ENCODE results near the gene ITPKB. TPM values are rescaled to one million over a fixed set of nuclear protein-coding genes. Genes with fewer than 3 reads are reported as not detected.
A peak's percentile ranks its signal among the peaks of the same experiment; 100 is the strongest.

ITPKB gene
- total RNA-seq, 1 donor from 2014 or later: 1.6 TPM

DNA sequence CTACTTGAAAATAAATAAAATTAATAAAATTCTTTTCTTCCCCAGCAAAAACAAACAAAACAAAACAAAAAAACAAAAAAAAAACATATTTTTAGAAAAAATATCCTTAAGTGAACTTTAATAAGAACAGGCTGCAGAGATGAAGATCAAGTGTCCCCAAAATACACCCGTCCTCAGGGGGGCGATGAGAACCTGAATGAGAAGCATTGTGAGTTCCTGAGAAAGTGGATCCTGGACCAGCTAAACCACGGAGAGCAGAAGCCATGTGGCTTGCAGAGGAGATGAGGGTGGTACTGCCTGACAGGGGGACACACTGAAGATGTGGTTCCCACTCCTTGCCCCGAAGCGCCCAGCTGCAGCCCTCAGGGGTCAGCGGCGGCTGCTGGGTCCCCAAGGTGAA, 89.3 kb downstream of the ITPKB start:
- no peaks in the 10 kb centered on the region for H3K27me3 ChIP-seq
- TF ChIP-seq EZH2 (IDR thresholded peaks at IDR 0.05) (no peak), EZH2phosphoT487 (IDR thresholded peaks at IDR 0.05) (no peak)
- TF ChIP-seq, protein P1, sequence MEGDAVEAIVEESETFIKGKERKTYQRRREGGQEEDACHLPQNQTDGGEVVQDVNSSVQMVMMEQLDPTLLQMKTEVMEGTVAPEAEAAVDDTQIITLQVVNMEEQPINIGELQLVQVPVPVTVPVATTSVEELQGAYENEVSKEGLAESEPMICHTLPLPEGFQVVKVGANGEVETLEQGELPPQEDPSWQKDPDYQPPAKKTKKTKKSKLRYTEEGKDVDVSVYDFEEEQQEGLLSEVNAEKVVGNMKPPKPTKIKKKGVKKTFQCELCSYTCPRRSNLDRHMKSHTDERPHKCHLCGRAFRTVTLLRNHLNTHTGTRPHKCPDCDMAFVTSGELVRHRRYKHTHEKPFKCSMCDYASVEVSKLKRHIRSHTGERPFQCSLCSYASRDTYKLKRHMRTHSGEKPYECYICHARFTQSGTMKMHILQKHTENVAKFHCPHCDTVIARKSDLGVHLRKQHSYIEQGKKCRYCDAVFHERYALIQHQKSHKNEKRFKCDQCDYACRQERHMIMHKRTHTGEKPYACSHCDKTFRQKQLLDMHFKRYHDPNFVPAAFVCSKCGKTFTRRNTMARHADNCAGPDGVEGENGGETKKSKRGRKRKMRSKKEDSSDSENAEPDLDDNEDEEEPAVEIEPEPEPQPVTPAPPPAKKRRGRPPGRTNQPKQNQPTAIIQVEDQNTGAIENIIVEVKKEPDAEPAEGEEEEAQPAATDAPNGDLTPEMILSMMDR (IDR thresholded peaks at IDR 0.05): no peak
- Mint-ChIP-seq H3K36me3 (peaks cover 12% of the 10 kb centered on the region), H3K9me3 (no peaks in the 10 kb centered on the region), H3K27ac (no peak overlapping the region), H3K27me3 (ENCODE audit: insufficient read depth, low read depth) (peaks cover 5% of the 10 kb centered on the region), H3K4me3 (no peak overlapping the region), H3K4me1 (peaks cover 45% of the 10 kb centered on the region)
- peak overlapping the region; percentile 30 for H3K4me2 ChIP-seq
- H4K20me1 ChIP-seq (ENCODE audit: low read depth): no peaks in the 10 kb centered on the region
- no peaks in the 10 kb centered on the region for H3K9me3 ChIP-seq (ENCODE audit: low read depth)
- no peak overlapping the region for H2AFZ ChIP-seq (replicated peaks)
- peaks cover 31% of the 10 kb centered on the region for H3F3A ChIP-seq (ENCODE audit: low read depth)
- H3K4me1 ChIP-seq: peaks cover 31% of the 10 kb centered on the region
- DNase-seq (ENCODE audit: low spot score): no peak
- H3K36me3 ChIP-seq: no peaks in the 10 kb centered on the region
- H3K27ac ChIP-seq: no peak overlapping the region
- H3K9ac ChIP-seq: no peak overlapping the region
- H3K4me3 ChIP-seq: no peak overlapping the region
- no peaks in the 10 kb centered on the region for H3K79me2 ChIP-seq (ENCODE audit: low read depth)

DNA sequence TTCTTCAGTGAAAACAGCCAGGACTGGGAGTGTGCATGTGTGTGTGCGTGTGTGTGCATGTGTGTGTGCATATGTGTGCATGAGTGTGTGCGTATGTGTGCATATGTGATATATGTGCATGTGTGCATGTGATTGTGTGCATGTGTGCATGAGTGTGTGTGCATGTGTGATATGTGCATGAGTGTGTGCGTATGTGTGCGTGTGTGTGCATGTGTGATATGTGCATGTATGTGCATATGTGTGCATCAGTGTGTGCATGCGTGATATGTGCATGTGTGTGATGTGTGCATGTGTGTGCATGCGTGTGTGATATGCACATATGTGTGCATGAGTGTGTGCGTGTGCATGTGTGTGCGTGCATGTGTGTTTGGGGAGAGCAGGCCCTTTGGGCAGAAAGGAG, 89.8 kb downstream of the ITPKB start:
- no peak overlapping the region for H3K4me3 Mint-ChIP-seq
- H3K9me3 Mint-ChIP-seq: no peaks in the 10 kb centered on the region
- no peak overlapping the region for H3K4me2 ChIP-seq
- H3K4me1 ChIP-seq: peaks cover 25% of the 10 kb centered on the region
- H3K79me2 ChIP-seq (ENCODE audit: low read depth): no peaks in the 10 kb centered on the region
- no peak overlapping the region for H3K9ac ChIP-seq
- H3K9me3 ChIP-seq (ENCODE audit: low read depth): no peaks in the 10 kb centered on the region
- H3F3A ChIP-seq (ENCODE audit: low read depth): peaks cover 26% of the 10 kb centered on the region
- peaks cover 5% of the 10 kb centered on the region for H3K27me3 Mint-ChIP-seq (ENCODE audit: insufficient read depth, low read depth)
- H3K36me3 ChIP-seq: no peaks in the 10 kb centered on the region
- H4K20me1 ChIP-seq (ENCODE audit: low read depth): no peaks in the 10 kb centered on the region
- peaks cover 12% of the 10 kb centered on the region for H3K36me3 Mint-ChIP-seq
- no peak overlapping the region for H3K27ac ChIP-seq
- no peak overlapping the region for H3K4me3 ChIP-seq
- peaks cover 44% of the 10 kb centered on the region for H3K4me1 Mint-ChIP-seq
- H2AFZ ChIP-seq (replicated peaks): no peak overlapping the region
- DNase-seq (ENCODE audit: low spot score): no peak
- TF ChIP-seq, protein P1 (IDR thresholded peaks at IDR 0.05): no peak
- TF ChIP-seq EZH2phosphoT487 (IDR thresholded peaks at IDR 0.05) (no peak), EZH2 (IDR thresholded peaks at IDR 0.05) (no peak)
- H3K27ac Mint-ChIP-seq: peak overlapping the region; percentile 23
- H3K27me3 ChIP-seq: no peaks in the 10 kb centered on the region

DNA sequence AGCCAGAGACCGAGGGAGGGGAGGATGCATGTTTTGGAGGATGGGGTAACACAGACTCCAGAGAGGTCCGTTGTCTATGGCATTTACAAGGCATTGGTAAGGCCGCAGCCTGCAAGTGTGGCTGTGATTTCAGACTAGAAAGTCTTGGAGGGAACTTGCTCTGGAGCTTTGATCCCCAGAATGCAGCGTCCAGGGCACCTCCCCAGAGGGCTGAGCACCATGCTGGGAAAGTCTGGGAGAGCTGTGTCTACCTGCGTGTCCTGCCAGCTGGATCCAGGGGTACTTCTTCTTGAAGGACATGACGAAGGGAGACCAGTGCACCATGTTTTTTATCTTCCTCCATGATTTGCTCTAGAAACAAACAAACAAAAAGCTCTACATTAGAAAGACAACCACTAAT, 90.7 kb downstream of the ITPKB start:
- no peak overlapping the region for H2AFZ ChIP-seq (replicated peaks)
- H3K4me1 ChIP-seq: peaks cover 21% of the 10 kb centered on the region
- H3K4me3 ChIP-seq: no peak overlapping the region
- no peak overlapping the region for H3K27ac ChIP-seq
- Mint-ChIP-seq H3K27ac (no peak overlapping the region), H3K4me1 (peaks cover 41% of the 10 kb centered on the region), H3K9me3 (no peaks in the 10 kb centered on the region), H3K27me3 (ENCODE audit: insufficient read depth, low read depth) (peaks cover 5% of the 10 kb centered on the region), H3K4me3 (peak overlapping the region; percentile 14), H3K36me3 (peaks cover 12% of the 10 kb centered on the region)
- TF ChIP-seq EZH2phosphoT487 (IDR thresholded peaks at IDR 0.05) (no peak), EZH2 (IDR thresholded peaks at IDR 0.05) (no peak)
- TF ChIP-seq, protein P1 (IDR thresholded peaks at IDR 0.05): no peak
- H3K79me2 ChIP-seq (ENCODE audit: low read depth): no peaks in the 10 kb centered on the region
- no peak for DNase-seq (ENCODE audit: low spot score)
- H3F3A ChIP-seq (ENCODE audit: low read depth): peaks cover 17% of the 10 kb centered on the region
- no peaks in the 10 kb centered on the region for H3K36me3 ChIP-seq
- no peaks in the 10 kb centered on the region for H4K20me1 ChIP-seq (ENCODE audit: low read depth)
- no peak overlapping the region for H3K9ac ChIP-seq
- H3K4me2 ChIP-seq: no peak overlapping the region
- no peaks in the 10 kb centered on the region for H3K27me3 ChIP-seq
- H3K9me3 ChIP-seq (ENCODE audit: low read depth): no peaks in the 10 kb centered on the region
